ENCODE results near the gene DDOST.

DNA sequence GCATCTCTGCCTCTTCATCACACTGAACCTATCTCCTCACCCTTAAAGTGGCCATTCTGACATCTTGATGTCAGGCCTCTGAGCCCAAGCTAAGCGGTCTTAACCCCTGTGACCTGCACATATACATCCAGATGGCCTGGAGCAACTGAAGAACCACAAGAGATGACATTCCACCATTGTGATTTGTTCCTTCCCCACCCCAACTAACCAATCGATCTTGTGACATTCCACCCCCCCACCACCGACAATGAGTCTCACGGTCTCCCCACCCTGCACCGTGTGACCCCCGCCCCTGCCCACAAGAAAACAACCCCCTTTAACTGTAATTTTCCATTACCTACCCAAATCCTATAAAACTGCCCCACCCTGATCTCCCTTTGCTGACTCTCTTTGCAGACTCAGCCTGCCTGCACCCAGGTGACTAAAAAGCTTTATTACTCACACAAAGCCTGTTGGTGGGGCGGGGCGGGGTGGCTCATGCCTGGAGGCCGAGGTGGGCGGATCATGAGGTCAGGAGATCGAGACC is 48.9 kb downstream of the DDOST start:
- no peak for TF ChIP-seq CTCF (IDR thresholded peaks at IDR 0.05)
- TF ChIP-seq POLR2A (IDR thresholded peaks at IDR 0.05; ENCODE audit: low read depth): no peak
